AG10803 (cell line): Measurements from ENCODE around the gene INF2.

ENCODE experiments used
- DNase-seq: peaks from one replicate; pipeline ENCODE4 v3.0.0; 2010; ENCODE audit warnings: low read depth
- H3K4me3 ChIP-seq: 2 replicates; pipeline ENCODE4 v1.5.1; 2011; ENCODE audit warnings: mild to moderate bottlenecking, low read length, control low read depth
- CTCF ChIP-seq: conservative IDR thresholded peaks from 2 replicates; pipeline ENCODE4 v1.5.1; 2011; ENCODE audit warnings: mild to moderate bottlenecking, low read length, control low read depth, inconsistent platforms

The INF2 gene

GRCh38 chr14:104709387-104710039 lies 20.1 kb downstream of the INF2 start:
- H3K4me3 ChIP-seq, result no peak overlapping the region
- no peak for TF ChIP-seq CTCF
- DNase-seq, result no peak

GRCh38 chr14:104710071-104710735 lies 20.8 kb downstream of the INF2 start:
- H3K4me3 ChIP-seq, result no peak overlapping the region
- DNase-seq, result no peak
- no peak for TF ChIP-seq CTCF

- DNase-seq, result no peak
- TF ChIP-seq CTCF, result no peak
- no peak overlapping the region for H3K4me3 ChIP-seq
These were observed 23.7 kb downstream of the INF2 start for GRCh38 chr14:104712881-104713734.

GRCh38 chr14:104714066-104714465 lies 24.6 kb downstream of the INF2 start:
- no peak for TF ChIP-seq CTCF
- no peak for DNase-seq
- no peak overlapping the region for H3K4me3 ChIP-seq

- TF ChIP-seq CTCF, result no peak
- no peak for DNase-seq
- no peak overlapping the region for H3K4me3 ChIP-seq
These were observed 25.3 kb downstream of the INF2 start for GRCh38 chr14:104714681-104715080.

GRCh38 chr14:104715416-104715815 lies 26.0 kb downstream of the INF2 start:
- H3K4me3 ChIP-seq, result no peak overlapping the region
- DNase-seq, result no peak
- TF ChIP-seq CTCF, result no peak

GRCh38 chr14:104715871-104716270 lies 26.5 kb downstream of the INF2 start:
- DNase-seq, result no peak
- no peak overlapping the region for H3K4me3 ChIP-seq
- no peak for TF ChIP-seq CTCF
